ENCODE results near the gene PITPNB. TPM values are rescaled to one million over a fixed set of nuclear protein-coding genes. Genes with fewer than 3 reads are reported as not detected.

PITPNB gene
- total and polyA plus RNA-seq, 4 donors = 23.8 to 65.9 (median 57.9) TPM

DNA sequence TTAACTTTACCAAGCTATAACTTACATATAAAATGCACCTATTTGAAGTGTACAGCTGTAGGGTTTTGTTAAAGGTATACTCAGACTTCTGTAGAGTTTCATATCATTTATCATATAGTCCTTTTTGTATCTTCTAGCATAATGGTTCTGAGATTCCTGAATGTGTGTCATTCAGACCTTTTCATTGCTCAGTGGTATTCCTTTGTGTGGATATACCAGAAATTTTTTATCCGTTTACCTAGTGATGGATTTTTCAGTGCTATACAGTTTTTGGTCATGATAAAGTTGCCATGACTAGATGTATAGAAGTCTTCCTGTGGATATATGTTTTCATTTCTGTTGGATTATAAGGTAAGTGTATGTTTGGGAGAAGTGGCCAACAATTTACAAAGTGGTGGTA is 6.3 kb upstream of the PITPNB start:
- WGBS (ENCODE audit: insufficient coverage) = 100% methylated on average over 1 of the region's 1 CpG

DNA sequence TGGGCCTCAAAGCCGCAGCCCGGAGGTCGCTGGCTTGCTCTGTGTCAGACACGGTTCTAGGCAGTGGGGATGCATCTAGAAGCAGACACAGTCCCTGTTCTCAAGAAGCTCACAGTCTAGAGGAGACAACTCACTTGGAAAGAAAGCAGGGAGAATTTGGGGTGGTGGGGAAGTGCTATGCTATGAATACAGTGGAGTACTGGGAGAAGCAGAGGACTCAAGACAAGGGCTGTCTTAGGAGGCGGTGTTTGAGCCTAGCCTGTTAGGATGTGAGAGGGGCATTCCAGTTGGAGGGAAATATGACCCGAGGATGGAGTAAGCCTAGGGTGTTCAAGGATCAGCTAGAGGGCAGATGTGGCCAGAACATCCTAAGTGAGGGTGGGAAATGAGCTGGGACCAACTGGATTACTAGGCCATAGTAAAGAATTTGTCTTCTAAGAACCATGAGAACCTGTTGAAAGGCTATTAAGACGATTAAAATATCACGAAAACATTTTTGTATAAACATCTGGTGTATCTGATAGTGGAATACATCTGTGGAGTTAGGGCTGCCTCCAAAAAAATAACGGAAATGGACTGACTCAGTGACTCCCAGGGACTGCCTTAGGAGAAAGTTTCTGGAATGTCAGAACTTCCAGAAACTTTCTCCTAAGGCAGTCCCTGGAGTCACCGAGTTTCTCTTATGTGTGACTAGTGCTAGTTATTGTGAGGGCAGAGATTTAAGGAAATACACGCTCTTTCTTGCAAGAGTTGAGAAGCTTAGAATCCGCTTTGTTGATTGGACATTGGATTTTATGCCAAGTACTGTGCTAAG is 1.1 kb upstream of the PITPNB start:
- H3K4me1 ChIP-seq (ENCODE audit: control insufficient read depth, insufficient read depth, low read length) = peaks cover 7% of the 10 kb centered on the region
- peak in 5 of 6 donors; percentile 1 to 54 (median 11) for DNase-seq (ENCODE audit: low read depth in 4 of 6, low spot score in 6 of 6)

More for the DNA sequence above, 6.3 kb upstream of the PITPNB start:
- no peaks in the 10 kb centered on the region for H3K36me3 ChIP-seq (ENCODE audit: control insufficient read depth, insufficient read depth, low read length)
- no peak overlapping the region for H3K4me3 ChIP-seq (ENCODE audit: low read depth, low read length)
- no peak for DNase-seq (ENCODE audit: low read depth in 4 of 6, low spot score in 6 of 6)
- H3K27me3 ChIP-seq (ENCODE audit: control insufficient read depth, insufficient read depth, low read length) = no peaks in the 10 kb centered on the region
- H3K4me1 ChIP-seq (ENCODE audit: control insufficient read depth, insufficient read depth, low read length) = no peaks in the 10 kb centered on the region
- H3K9me3 ChIP-seq (ENCODE audit: control insufficient read depth, insufficient read depth, low read length) = no peaks in the 10 kb centered on the region
- H3K27ac ChIP-seq (ENCODE audit: low read depth, low read length) = no peak overlapping the region

DNA sequence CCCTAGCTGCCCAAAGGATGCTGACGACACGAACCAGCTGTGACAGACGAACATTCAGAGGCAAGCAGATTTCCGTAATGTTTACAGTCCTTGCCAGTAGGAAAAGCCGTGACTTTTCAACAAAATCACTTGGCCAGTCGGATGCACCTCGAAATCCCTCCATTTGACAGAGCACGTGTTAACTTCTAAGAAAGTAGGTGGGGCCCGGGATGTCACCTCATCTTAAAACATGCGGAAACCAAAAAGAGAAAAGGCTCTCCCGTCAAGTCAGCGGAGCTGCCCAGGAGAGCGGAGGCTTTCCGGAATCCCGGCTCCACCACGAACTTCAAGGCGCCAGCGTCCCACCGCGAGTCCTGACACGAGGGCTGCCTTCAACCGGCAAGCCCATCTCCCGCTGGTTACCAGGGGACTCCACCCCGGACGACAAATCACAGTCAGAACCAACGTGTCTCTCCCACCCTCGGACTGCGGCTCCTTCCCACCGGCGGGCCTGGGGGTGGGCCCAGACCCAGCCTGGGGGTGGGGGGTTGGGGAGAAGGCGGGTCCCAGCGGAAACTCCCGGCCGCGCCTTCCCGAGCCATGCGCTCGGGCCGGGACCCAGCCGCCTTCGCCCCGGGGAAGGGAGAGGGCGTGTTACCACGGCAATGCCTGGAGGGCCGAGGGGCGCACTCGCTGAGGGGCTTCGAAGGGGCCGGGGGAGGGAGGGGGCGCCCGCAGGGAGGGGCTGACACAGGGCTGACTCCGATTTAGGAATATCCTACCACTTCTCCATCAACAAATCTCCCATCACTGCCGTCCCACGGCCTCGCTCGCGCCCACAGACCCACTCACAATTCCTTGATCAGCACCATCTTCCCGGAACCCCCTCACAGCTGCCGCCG is 475 bp downstream of the PITPNB start:
- Histone ChIP-seq H3K9me3 (ENCODE audit: control insufficient read depth, insufficient read depth, low read length) (no peaks in the 10 kb centered on the region), H3K4me3 (ENCODE audit: low read depth, low read length) (peak overlapping the region; percentile 83), H3K4me1 (ENCODE audit: control insufficient read depth, insufficient read depth, low read length) (peaks cover 7% of the 10 kb centered on the region), H3K36me3 (ENCODE audit: control insufficient read depth, insufficient read depth, low read length) (no peaks in the 10 kb centered on the region), H3K27ac (ENCODE audit: low read depth, low read length) (peak overlapping the region; percentile 93), H3K27me3 (ENCODE audit: control insufficient read depth, insufficient read depth, low read length) (no peaks in the 10 kb centered on the region)
- under 1% methylated on average over 49 of the region's 60 CpGs for WGBS (ENCODE audit: insufficient coverage)
- peak; percentile 7 to 77 (median 31) for DNase-seq (ENCODE audit: low read depth in 4 of 6, low spot score in 6 of 6)

More for the DNA sequence above, 1.1 kb upstream of the PITPNB start:
- Histone ChIP-seq H3K36me3 (ENCODE audit: control insufficient read depth, insufficient read depth, low read length) (no peaks in the 10 kb centered on the region), H3K9me3 (ENCODE audit: control insufficient read depth, insufficient read depth, low read length) (no peaks in the 10 kb centered on the region), H3K27me3 (ENCODE audit: control insufficient read depth, insufficient read depth, low read length) (no peaks in the 10 kb centered on the region), H3K4me3 (ENCODE audit: low read depth, low read length) (peak overlapping the region; percentile 98), H3K27ac (ENCODE audit: low read depth, low read length) (peak overlapping the region; percentile 99)
- 8% methylated on average over 7 of the region's 12 CpGs for WGBS (ENCODE audit: insufficient coverage)

DNA sequence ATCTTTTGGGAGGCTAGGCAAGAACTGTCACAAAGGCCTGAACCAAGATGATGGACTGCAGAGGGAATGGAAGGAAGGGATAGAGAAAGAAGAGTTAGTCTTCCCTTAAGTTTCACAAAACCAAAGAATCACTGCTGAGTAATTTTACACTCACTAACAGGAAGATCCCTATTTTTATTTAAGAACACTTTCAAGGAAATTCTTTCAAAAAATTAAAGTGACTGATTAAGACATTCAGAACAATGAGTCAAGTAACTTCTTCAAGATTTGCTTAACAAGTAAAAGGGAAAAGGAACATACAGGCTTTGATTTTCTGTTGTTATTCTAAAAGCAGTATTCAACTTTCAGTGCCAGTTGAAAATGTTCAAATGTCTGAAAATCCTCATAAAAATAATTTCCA is 3.1 kb downstream of the PITPNB start:
- Histone ChIP-seq H3K27ac (ENCODE audit: low read depth, low read length) (no peak overlapping the region), H3K27me3 (ENCODE audit: control insufficient read depth, insufficient read depth, low read length) (no peaks in the 10 kb centered on the region), H3K9me3 (ENCODE audit: control insufficient read depth, insufficient read depth, low read length) (no peaks in the 10 kb centered on the region), H3K36me3 (ENCODE audit: control insufficient read depth, insufficient read depth, low read length) (no peaks in the 10 kb centered on the region), H3K4me3 (ENCODE audit: low read depth, low read length) (no peak overlapping the region), H3K4me1 (ENCODE audit: control insufficient read depth, insufficient read depth, low read length) (peaks cover 7% of the 10 kb centered on the region)
- DNase-seq (ENCODE audit: low read depth in 4 of 6, low spot score in 6 of 6) = no peak

DNA sequence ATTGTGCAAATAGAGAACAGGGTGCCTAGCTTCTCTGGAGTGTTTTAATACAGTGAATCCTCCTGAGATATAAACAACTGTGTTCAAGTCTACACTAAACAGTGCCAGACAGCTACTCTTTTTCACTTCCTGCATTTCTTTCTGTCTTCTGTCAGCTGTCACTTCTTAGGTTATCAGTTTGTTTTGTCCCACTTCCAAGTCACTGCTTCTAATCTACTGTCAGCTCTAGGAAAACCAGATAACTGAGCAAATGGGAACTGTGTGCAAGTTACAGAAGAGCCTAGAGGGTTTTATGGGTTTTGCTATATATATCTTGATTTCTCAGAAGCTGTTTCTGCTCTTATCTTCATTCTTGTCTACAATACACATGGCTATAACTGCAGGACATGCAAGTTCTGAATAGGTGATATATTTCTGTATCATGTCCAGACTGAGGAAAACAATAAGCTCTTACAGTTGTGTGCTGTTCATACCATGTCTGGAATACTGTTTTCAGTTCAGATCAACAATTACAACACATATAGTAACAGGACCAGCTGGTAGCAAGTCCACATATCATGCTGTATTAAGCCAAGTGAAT is 5.8 kb downstream of the PITPNB start:
- Histone ChIP-seq H3K36me3 (ENCODE audit: control insufficient read depth, insufficient read depth, low read length) (peaks cover 7% of the 10 kb centered on the region), H3K27me3 (ENCODE audit: control insufficient read depth, insufficient read depth, low read length) (no peaks in the 10 kb centered on the region), H3K27ac (ENCODE audit: low read depth, low read length) (no peak overlapping the region), H3K4me1 (ENCODE audit: control insufficient read depth, insufficient read depth, low read length) (no peaks in the 10 kb centered on the region), H3K4me3 (ENCODE audit: low read depth, low read length) (no peak overlapping the region), H3K9me3 (ENCODE audit: control insufficient read depth, insufficient read depth, low read length) (no peaks in the 10 kb centered on the region)
- peak in 1 of 6 donors; percentile 3 for DNase-seq (ENCODE audit: low read depth in 4 of 6, low spot score in 6 of 6)

DNA sequence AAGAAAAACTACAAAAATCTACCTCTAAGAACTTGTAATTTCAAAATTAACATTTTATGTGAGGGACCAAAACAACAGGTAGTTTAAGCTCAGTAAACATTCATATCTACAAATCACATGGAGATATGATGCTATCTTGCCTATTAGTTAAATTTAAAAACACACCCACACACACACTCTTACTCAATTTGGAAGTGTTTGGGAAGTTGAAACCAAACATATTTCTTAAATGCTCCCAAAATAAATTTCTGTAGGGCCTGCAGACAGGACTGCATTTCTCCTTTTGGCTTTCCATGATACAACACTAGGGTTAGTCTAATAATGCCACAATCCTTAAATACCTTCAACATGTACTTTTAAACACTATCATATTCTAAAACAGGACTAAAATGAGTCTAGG is 7.0 kb downstream of the PITPNB start:
- Histone ChIP-seq H3K27ac (ENCODE audit: low read depth, low read length) (no peak overlapping the region), H3K27me3 (ENCODE audit: control insufficient read depth, insufficient read depth, low read length) (no peaks in the 10 kb centered on the region), H3K4me3 (ENCODE audit: low read depth, low read length) (no peak overlapping the region), H3K9me3 (ENCODE audit: control insufficient read depth, insufficient read depth, low read length) (no peaks in the 10 kb centered on the region), H3K36me3 (ENCODE audit: control insufficient read depth, insufficient read depth, low read length) (peaks cover 7% of the 10 kb centered on the region), H3K4me1 (ENCODE audit: control insufficient read depth, insufficient read depth, low read length) (no peaks in the 10 kb centered on the region)
- no peak for DNase-seq (ENCODE audit: low read depth in 4 of 6, low spot score in 6 of 6)

DNA sequence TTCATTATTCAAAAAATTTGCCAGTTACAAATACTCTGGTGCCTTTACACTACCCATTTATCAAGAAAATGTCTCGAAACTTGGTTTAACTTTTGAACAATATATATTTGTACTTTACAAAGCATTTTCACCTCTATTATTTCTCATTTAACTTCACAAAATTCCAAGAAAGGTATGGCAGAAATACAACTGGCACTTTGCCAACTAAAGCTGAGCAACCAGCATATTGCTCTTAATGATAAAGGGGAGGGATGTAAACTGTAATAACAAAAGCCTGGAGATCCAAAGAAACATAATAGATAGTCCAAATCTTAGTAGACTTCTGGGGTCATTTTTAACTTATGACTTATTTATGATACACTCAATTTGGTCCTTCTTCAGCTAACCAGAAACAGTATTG is 7.7 kb downstream of the PITPNB start:
- Histone ChIP-seq H3K9me3 (ENCODE audit: control insufficient read depth, insufficient read depth, low read length) (no peaks in the 10 kb centered on the region), H3K27me3 (ENCODE audit: control insufficient read depth, insufficient read depth, low read length) (no peaks in the 10 kb centered on the region), H3K36me3 (ENCODE audit: control insufficient read depth, insufficient read depth, low read length) (peaks cover 7% of the 10 kb centered on the region), H3K4me3 (ENCODE audit: low read depth, low read length) (no peak overlapping the region), H3K4me1 (ENCODE audit: control insufficient read depth, insufficient read depth, low read length) (no peaks in the 10 kb centered on the region), H3K27ac (ENCODE audit: low read depth, low read length) (no peak overlapping the region)
- no CpG with 5 or more reads among the region's 1 CpG for WGBS (ENCODE audit: insufficient coverage)
- DNase-seq (ENCODE audit: low read depth in 4 of 6, low spot score in 6 of 6) = no peak

DNA sequence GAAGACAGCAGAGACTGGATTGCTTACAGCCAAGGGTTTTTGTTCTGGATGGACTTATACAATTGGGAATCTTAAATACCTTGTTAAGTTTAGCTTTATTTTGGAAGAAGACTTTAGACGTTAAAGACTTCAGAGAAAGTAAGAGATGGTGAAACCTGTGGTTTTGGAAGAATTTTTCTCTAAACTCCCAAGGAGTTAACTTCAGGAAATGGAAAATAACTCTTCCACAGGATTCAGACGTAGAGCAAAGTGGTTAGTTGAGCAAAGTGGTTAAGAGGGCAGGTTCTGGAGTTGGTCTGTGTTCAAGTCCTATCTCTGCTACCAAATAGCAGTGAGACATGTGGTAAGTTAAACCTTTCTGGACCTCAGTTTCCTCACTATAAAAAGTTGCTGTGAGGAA is 12.8 kb downstream of the PITPNB start:
- H3K4me3 ChIP-seq (ENCODE audit: low read depth, low read length) = no peak overlapping the region
- no peak overlapping the region for H3K27ac ChIP-seq (ENCODE audit: low read depth, low read length)
- WGBS (ENCODE audit: insufficient coverage) = no CpG with 5 or more reads among the region's 2 CpGs
- no peaks in the 10 kb centered on the region for H3K27me3 ChIP-seq (ENCODE audit: control insufficient read depth, insufficient read depth, low read length)
- no peaks in the 10 kb centered on the region for H3K4me1 ChIP-seq (ENCODE audit: control insufficient read depth, insufficient read depth, low read length)
- no peak for DNase-seq (ENCODE audit: low read depth in 4 of 6, low spot score in 6 of 6)
- H3K9me3 ChIP-seq (ENCODE audit: control insufficient read depth, insufficient read depth, low read length) = peaks cover 1% of the 10 kb centered on the region
- peaks cover 11% of the 10 kb centered on the region for H3K36me3 ChIP-seq (ENCODE audit: control insufficient read depth, insufficient read depth, low read length)

DNA sequence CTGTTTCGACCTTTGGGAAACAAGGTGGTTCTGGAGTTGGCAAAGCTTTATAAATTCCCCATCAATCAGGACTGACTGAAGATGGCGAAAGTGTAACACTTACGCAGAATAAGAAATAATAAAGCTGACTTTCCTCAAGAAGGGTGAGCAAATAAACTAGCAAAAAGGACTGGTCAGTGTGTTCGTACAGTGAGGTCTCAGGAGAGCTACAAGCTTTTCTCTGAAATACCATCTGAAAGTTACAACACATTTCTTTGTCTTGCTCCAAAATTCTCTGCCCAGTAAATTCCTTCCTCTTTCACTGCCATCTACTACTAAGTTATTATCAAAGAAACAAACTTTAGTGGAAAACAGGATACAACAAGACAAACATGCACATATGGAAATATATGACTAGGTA is 13.4 kb downstream of the PITPNB start:
- H3K36me3 ChIP-seq (ENCODE audit: control insufficient read depth, insufficient read depth, low read length) = peaks cover 11% of the 10 kb centered on the region
- H3K9me3 ChIP-seq (ENCODE audit: control insufficient read depth, insufficient read depth, low read length) = peaks cover 1% of the 10 kb centered on the region
- H3K4me3 ChIP-seq (ENCODE audit: low read depth, low read length) = no peak overlapping the region
- no peaks in the 10 kb centered on the region for H3K4me1 ChIP-seq (ENCODE audit: control insufficient read depth, insufficient read depth, low read length)
- H3K27me3 ChIP-seq (ENCODE audit: control insufficient read depth, insufficient read depth, low read length) = no peaks in the 10 kb centered on the region
- no CpG with 5 or more reads among the region's 4 CpGs for WGBS (ENCODE audit: insufficient coverage)
- H3K27ac ChIP-seq (ENCODE audit: low read depth, low read length) = no peak overlapping the region
- no peak for DNase-seq (ENCODE audit: low read depth in 4 of 6, low spot score in 6 of 6)

Data from spinal cord (tissue), 10 donors.